Hematopoietic multipotent progenitor cell (in vitro differentiated cells): Measurements from ENCODE around the gene SYCE1L. TPM values are rescaled to one million over a fixed set of nuclear protein-coding genes. Genes with fewer than 3 reads are reported as not detected.
A peak's percentile ranks its signal among the peaks of the same experiment; 100 is the strongest.
"Not testable (repeated sequence)": the region's sequence is repeated elsewhere in the genome, so short reads cannot be mapped to it uniquely, and the experiment has no call there.

Experiments
- DNase-seq, 3 donors: peaks; one replicate each; pipeline ENCODE4 v3.0.0-alpha.2; 2011 to 2015; ENCODE audit warnings: low read depth in 2 of 3, low spot score in 2 of 3
- total RNA-seq: library from RNA; depleted of rRNA; stranded (reverse); fragments of >200 nt; gene quantifications from one replicate; pipeline ENCODE4 v1.2.3, GENCODE V29; 2012

The SYCE1L gene, protein sequence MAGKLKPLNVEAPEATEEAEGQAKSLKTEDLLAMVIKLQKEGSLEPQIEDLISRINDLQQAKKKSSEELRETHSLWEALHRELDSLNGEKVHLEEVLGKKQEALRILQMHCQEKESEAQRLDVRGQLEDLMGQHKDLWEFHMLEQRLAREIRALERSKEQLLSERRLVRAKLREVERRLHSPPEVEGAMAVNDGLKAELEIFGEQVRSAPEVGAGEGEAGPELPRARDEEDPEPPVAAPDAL
- 1.1 TPM for total RNA-seq

DNA sequence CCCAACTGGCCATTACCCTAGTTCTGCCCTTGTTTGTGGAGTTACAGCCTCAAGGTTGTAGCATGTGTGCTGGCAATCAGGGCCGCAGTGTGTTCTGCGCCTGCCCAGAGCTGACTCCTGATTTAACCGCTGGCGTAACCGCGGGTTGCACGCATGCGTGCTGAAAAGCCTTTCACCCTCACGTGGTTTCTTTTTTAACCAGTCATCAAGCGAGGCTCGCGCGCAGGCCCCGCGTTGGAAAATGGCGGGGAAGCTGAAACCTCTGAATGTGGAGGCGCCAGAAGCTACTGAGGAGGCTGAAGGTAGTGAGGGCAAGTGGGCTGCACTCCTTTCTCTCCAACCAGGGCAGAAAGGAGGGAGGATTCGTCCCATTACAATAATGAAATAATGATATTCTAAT lies at the start of gene SYCE1L:
TSS of gene SYCE1L (plus strand) at position 198 of the 400 bp plus-strand sequence. CDS start at position 242, 44 bp downstream.
- DNase-seq = no peak

DNA sequence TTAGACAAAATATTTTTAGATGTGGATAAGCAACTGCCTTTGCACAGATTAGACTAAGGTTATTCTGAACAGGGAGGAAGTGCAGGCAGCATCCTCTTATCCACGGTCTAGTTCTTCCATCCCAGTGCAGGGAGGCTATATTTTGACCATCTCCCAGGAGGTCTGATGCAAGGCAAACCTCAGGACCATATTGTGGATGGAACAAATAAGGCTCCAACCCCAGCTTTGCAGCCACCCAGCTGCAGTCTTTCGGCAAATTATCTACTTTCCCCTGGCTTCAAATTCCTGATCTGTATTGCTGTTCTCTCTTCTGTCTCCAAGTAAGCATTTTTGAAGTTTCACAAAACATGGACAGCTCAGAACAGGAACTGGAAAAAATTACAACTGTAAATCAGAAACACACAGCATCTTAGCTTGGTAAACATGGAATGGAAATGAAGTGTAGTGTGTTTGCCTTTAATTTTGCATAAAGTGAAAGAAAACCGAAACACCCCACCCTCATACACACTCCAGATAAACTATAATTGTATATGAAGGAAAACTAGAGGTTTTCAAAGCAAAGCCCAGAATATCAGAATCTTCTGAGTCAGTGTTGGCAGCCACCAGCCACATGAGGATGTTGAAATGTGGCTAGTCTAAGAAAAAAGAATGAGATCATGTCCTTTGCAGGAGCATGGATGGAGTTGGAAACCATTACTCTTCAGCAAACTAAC lies 41.7 kb upstream of the SYCE1L start:
- no peak for DNase-seq

DNA sequence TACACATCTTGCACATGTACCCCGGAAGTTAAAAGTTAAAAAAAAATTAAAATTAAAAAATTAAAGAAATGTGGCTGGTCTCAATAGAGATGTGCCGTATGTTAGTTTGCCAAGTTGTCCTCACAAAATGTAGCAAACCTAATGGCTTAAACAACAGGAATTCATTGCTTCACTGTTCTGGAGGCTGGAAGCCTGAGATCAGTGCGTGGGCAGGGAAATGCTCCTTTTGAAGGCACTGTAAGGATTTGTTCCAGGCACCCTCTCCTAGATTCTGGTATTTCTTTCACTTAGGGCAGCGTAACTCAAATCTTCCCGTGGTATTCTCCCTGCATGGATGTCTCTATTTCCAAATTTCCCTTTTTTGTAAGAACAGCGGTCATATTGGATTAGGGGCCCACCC lies 40.9 kb upstream of the SYCE1L start:
- DNase-seq = no peak

DNA sequence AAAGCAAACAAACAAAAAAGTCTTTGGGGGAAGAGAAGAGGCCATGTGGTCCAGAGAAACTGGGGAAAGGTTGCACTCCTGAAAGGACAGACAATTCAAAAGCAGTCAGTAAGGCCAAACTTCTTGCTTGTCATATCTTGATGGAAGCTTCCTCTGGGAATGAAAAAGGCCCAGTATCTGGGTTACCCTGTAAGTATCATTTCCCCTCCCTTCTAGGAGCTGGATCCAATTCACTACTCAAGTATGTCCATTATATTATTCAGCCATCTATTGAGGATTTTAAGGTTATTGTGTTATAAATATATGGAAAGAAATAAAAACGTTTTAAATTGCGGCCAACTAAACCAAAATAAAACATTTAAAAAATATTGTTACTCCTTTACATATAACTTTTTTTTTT lies 34.2 kb upstream of the SYCE1L start:
- DNase-seq = no peak

DNA sequence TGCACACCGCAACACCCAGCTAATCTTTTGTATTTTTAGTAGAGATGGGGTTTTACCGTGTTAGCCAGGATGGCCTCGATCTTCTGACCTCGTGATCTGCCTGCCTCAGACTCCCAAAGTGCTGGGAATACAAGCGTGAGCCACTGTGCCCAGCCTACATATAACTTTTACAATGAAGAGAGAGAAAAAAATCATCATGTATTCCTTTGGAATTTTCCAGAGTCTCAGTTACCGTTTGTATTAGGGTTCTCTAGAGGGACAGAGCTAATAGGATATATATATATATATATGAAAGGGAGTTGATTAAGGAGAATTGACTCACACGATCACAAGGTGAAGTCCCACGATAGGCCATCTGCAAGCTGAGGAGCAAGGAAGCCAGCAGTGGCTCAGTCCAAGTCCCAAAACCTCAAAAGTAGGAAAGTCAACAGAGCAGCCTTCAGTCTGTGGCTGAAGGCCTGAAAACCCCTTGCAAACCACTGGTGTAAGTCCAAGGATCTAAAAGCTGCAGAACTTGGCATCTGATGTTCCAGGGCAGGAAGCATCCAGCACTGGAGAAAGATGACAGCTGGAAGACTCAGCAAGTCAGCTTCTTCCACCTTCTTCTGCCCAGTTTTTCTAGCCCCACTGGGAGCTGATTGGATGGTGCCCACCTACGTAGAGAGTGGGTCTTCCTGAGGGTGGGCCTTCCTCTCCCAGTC lies 33.5 kb upstream of the SYCE1L start:
- not testable (repeated sequence) for DNase-seq

DNA sequence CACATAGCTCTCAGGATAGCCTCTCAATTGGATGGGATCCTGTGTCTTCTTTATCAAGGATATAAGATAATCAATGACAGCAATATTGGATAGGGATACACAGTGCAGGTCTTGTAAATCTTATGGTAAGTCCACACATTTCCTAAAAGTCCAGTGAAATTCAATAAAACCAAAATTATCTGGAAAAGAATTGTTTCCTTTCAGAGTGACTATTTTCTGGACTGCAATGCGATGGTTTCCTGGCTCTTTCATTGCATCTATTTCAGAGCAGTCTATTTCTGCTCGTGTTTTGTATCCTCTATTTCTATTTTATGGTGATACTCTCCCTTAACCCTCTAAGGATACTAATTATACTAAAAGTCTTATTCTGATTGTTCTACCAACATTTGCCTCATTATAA lies 32.5 kb upstream of the SYCE1L start:
- no peak for DNase-seq

DNA sequence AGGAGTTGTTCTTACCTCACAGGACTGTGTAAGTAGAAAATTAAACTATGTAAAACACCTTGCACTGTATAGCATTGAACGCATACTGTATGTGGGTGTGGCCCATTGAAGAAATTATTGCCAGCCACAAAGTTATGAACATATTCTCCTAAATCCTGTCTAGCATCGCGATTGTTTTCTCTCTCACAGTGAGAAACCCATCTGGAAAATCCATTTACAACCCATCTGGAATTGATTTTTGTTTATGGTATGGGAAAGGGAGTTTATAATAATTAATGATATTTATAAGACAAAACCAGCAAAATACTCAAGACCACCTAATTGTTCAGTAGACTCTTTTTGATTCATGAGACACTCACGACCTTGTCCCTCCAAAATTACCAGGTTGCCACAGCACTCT lies 30.3 kb upstream of the SYCE1L start:
- DNase-seq = no peak

DNA sequence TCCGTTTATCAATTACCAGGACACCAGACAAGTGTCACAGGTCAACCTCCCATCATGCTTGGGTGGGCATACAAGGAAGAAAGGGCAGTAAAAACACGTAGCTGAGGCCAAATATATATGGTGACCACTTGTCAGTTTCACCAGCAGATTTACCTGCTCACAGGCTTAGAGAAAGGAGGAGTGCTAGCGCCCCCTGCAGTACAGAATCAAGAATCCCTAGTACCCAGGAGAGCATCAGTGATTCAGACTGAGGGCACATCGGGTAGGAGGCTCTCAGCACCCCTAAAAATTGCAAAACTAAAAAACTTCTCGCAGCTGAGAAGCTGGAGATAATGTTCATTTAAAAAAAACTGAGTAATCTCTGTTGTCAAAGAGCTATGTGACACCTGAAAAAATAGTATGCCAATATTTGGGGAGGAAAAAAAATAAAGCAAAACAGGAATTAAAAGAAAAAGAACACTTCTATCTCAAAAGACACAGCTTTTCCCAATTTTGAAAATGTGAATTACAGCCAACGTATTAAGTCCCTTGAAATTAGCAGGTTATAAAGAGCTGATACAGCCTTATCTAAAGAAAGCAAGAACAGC lies 29.5 kb upstream of the SYCE1L start:
- DNase-seq = peak in 2 of 3 donors; percentile 41 to 51

DNA sequence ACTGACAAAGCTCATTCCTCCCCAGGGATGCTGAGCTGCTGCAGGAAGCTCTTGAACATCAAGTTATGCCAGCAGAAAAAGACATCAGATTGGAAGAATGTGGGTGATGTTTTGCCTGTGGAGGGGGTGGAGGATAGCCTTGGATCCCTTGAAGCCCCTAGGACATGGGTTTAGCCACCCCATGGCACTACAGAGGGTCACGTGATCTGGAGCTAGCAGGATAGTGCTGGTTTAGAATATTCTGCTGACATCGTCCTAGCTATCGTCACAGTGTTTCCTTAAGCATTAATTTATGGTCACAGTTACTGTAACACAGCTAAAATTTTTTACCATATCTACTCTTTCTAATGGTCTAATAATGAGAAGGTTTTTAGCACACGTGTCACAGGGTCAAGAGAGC lies 28.4 kb upstream of the SYCE1L start:
- DNase-seq = no peak

DNA sequence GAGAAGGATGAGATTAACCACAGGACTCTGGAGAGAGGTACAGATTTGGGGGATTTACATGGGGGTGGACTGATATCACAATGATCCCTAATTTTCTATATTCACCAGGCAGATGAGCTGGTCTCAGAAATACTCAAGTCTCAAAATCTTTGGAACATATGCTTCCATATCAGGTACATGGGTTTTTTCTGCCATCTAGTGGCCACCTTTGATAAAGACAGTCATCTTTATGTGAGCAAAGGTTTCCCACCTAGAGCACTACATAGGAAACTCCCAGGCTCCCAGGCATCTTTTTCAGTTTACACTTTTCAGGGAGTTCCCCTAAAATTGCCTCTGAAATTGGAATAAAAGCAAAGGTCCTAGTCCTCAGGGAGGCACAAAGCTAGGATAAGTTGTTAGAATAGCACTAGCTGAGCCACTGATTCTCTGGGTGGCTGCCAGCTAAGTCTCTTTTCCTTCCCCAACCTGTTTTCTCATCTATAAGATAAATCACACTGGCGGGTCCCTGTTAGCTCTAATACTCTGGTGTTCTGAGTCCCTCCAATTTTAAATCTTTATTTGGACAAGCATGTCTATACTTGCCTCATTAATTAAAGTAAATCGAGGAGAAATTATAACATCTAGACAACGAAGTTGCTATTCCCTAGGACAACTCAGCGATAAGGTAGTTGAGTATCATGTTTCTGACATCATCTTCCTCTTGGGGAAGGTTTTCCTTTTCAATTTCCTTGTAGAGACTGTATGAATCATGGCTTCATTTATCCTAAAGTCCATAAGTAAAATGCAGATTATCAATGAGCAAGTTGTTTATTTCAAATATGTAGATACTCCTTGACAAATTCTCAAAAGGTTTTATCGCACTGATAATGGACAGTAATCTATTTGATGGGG lies 27.2 kb upstream of the SYCE1L start:
- peak in 2 of 3 donors; percentile 35 to 64 for DNase-seq

DNA sequence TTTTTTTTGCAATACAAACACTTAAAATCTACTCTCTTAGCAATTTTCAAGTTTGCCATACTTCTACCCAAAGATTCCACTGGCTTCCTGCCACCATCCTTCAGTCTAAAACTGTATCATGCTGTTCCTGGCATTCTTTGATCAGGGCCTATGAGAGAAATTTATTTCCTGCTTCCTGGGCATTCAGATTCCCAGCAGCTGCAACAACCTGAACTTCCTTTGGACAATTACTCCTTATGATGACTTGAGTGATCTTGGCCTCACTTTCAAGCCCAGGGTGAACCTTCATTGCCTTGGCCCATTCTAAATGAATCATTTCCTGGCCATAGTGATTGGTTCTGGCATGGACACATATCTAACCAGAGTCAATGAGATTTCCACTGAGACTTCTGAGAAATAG lies 26.3 kb upstream of the SYCE1L start:
- DNase-seq = no peak

DNA sequence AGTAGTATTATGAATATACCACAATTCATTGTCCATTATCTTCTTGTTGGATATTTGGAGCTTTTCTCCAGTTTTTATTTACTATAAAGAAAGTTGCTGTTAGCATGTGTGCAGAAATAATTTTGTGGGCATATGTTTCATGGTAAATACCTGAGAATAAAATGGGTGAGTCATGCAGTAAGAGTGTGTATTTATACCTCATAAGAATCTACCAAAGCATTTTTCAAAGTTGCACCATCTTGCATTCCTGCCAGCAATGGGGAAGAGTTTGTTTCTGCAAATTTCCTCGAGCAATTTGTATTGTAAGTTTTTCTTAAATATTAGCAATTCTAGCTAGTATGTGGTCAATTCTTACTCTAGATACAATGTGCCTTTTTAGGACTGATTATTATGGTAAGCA lies 16.1 kb upstream of the SYCE1L start:
- DNase-seq = no peak

DNA sequence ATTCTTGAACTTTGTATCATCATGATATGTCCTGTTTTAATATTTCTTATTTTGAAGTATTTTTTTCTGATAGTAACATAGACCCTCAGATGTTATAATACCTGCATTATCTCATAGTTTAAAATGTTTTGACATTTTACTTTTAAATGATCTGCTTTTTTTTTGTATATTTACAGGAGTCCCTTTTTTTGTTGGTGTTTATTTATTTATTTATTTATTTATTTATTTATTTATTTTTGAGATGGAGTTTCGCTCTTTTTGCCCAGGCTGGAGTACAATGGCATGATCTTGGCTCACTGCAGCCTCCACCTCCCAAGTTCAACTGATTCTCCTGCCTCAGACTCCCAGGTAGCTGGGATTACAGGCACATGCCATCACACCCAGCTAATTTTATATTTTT lies 12.9 kb upstream of the SYCE1L start:
- not testable (repeated sequence) for DNase-seq

DNA sequence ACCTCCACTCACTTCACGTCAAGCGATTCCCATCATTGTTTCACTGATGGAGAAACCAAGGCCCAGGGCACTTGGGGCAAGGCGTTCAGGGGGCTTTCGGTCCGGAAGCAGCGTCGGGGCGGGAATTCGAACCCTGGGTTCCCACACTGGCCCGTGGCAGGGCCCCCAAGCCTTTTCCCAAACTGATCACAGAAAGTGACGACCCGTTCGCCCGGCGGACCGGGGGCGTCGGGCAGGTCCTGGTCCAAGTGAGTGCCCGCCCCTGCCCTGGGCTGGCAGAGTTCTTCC lies 9.1 kb upstream of the SYCE1L start:
- DNase-seq = no peak

DNA sequence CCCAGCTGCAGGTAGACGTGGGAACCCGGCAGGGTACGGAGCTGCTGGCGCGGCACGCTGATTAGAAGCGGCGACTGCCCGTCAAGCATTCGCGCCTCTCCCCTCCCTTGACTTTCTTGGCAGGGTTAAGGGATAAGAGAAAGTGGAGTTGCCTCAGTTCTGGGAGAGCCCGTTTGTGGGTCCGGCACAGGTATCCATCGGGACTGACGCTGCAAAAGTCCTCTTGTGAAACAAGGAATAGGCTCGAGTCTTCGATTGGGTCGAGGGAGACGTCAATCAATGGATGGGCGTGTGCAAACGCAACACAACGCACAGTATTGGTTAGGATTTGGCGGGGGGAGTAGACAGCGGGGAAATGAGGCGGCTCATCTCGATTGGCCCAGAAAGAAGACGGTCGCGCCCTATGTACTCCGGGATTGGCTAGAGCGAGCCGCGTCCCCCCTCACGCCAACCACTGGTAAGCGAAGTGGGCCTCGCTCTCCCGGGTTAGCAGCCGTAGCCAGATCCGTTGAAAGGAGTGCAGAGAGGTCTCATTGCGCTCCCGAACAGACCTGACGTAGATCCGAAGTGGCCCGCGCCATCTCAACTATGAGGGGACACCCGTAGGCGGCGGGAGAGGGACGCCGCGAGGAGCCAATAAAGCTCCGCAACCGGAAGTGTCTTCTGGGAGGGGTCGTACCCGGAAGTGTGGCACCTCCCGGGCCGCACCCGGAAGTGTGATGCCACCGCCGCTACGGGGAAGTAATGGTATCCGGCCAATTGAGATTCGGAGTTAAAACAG lies 8.5 kb upstream of the SYCE1L start, which contains the start of gene MON1B:
TSS of gene MON1B (plus strand) at position 713 of the 781 bp plus-strand sequence. CDS start 296 bp downstream, outside the sequence.
- peak; percentile 91 to 99 (median 99) for DNase-seq

DNA sequence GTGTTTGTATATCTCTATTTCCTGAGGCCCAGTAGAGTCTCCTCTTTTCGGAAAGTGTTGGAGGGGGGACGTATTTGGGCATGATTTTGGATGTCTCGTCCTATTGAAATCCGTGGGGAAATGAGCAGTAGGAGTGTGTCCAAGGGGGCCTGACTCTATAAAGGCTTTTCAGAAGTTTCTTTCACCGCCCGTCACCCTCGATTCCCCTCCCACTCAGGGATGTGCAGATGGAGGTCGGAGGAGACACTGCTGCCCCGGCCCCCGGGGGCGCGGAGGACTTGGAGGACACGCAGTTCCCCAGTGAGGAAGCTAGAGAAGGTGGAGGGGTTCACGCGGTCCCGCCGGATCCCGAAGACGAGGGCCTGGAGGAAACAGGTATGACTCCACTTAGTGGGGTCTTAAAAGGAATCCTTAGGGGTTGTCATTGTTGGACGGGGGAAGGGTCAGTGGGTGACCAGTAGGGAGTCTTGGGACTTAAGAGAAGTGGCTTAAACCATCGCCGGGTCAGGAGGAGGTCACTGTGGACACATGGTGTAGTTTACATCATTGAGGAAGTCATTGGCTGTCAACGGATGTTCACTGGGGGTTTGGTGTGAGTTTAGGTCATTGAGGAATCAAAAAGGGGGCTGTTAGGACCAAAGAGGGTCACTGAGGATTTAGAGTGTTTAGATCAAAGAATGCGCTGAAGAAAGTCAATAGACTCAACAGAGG lies 7.8 kb upstream of the SYCE1L start:
- DNase-seq = peak in 1 of 3 donors; percentile 54

DNA sequence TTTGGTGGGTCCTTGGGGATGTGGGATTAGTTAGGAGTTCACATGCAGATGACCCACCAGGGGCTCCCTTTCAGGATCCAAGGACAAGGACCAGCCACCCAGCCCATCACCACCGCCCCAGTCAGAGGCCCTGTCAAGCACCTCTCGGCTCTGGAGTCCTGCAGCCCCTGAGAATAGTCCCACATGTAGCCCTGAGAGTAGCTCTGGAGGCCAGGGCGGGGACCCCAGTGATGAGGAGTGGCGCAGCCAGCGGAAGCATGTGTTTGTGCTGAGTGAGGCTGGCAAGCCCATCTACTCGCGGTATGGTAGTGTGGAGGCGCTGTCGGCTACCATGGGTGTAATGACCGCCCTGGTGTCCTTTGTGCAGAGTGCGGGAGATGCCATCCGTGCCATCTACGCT lies 5.8 kb upstream of the SYCE1L start:
- no peak for DNase-seq

DNA sequence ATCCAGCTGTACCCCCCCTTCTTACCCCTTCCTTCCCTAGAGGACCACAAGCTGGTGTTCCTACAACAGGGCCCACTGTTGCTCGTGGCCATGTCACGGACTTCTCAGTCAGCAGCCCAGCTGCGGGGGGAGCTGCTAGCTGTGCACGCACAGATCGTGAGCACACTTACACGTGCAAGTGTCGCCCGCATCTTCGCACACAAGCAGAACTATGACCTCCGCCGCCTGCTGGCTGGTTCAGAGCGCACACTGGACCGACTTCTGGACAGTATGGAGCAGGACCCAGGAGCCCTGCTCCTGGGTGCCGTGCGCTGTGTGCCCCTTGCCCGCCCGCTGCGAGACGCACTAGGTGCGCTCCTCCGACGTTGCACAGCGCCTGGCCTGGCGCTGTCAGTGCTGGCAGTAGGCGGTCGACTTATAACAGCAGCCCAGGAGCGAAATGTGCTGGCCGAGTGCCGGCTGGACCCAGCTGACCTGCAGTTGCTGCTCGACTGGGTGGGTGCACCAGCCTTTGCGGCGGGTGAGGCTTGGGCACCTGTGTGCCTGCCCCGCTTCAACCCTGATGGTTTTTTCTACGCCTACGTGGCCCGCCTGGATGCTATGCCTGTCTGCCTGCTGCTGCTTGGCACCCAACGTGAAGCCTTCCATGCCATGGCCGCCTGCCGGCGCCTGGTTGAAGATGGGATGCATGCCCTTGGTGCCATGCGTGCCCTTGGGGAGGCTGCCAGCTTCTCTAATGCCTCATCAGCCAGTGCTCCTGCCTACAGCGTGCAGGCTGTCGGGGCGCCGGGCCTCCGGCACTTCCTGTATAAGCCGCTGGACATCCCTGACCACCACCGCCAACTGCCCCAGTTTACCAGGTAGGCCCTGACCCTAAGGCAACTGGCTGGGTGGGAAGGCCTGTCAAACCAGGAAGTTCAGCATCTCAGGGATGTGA lies 4.6 kb upstream of the SYCE1L start:
- DNase-seq = no peak
